Stimulated activated CD8-positive, alpha-beta memory T cell treated with anti-CD3 and anti-CD28 coated beads, Interleukin-4, amount 100 ng/mL, for 48 hours (primary cell): ENCODE data around the gene MKKS.
"Not testable (repeated sequence)": the region's sequence is repeated elsewhere in the genome, so short reads cannot be mapped to it uniquely, and the experiment has no call there.

Experiments
- DNase-seq: peaks from one replicate; pipeline ENCODE4 v3.0.0-alpha.2; 2020

Gene MKKS

DNA sequence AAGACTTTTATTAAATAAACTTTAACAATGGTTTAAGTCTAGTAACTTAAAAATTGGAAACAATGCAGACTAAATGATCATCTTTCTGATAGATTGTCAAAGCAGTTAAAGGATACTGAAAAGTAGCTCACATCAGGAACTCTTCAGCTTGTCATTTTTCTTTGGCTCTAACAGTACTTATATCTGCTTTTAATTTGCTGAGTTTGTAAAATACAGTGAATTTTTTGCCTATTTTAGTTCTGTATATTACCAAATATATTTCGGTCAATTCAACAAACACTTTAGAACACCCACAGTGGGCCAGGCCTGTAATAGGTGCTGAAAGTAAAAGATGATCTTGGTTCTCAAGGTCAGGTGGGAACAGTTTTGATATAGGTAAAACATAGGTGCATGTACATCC lies 22.3 kb downstream of the MKKS start:
- DNase-seq, result no peak

DNA sequence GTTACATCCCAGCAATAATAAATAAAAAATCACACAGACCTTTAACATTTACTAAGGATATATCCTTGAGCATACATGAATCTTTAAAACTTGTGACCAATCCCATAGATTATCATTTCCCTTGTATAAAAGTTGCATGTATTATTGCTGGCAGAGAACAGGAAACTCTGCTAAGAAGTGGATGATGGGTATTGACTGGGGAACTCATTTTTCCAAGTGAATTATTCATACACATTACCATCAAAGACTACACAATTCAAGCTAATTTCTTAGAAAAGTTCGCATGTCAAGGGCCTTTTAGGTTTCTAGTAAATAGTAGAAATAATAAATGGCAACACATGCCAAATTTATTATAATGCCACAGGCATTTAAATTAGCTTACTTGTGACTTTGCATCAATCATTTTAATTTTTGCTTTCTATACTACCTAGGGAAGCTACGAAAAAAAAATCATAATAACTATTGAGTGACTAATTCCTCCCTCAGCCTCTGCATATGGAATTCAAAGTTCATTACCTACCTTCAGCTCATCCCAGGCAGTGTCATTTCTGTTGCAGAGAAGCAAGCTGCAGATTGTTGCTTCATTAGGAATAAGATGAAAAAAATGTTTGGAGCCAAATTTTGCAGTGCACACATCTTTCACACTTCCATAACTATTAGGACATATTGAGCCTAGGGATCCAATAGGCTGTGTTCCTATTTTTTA lies 25.8 kb downstream of the MKKS start:
- DNase-seq, result no peak

DNA sequence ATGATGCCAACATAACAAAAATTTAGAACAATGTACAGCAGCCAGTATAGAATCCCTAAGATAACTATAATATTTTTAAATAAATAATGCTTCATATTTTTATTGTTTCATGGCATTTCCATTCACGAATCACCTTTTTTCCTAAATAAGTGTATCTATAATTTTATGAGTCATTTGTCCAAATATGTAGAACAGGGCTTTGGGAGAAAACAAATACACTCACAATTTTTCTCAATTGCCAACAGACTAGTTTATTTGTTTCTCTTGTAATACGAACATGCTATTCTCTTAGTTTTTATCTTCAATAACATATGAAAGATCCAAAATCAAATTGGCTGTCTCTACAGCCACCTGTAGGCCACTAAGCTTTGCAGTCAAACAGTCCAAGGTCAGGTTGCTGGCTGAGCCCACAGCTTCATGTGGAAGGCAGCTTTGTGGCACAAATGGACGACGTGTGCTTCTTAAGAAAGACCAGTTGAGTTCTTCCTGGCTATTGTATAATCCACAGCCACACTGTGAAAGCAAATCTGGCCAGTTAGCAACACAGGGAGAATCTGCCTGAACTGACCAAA lies 29.0 kb downstream of the MKKS start:
- no peak for DNase-seq

DNA sequence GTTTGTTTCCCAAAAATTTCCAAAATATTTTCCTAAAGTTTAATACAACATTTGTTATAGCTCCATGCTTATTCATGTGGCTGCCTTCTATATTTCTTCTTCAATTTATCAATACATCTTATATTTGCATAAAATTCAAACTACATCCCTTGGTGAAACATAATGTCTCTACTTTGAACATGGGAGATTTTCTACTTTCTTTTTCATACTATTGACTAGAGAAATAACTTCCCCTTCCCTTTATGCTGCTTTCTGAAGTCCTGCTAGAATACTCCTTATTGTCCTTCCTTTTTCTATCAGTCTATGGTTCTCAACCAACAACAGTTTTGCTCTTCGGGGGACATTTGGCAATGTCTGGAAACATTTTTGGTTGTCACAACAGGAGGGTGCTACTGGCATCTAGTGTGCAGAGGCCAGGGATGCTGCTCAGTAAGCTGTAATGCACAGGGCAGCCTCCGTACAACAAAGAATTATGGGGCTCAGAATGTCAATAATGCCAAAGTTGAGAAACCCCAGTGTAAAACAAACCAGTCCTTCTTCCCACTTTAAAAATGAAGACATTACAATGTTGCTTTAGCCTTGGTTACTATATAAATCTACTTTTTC lies 29.9 kb downstream of the MKKS start:
- DNase-seq, result no peak

DNA sequence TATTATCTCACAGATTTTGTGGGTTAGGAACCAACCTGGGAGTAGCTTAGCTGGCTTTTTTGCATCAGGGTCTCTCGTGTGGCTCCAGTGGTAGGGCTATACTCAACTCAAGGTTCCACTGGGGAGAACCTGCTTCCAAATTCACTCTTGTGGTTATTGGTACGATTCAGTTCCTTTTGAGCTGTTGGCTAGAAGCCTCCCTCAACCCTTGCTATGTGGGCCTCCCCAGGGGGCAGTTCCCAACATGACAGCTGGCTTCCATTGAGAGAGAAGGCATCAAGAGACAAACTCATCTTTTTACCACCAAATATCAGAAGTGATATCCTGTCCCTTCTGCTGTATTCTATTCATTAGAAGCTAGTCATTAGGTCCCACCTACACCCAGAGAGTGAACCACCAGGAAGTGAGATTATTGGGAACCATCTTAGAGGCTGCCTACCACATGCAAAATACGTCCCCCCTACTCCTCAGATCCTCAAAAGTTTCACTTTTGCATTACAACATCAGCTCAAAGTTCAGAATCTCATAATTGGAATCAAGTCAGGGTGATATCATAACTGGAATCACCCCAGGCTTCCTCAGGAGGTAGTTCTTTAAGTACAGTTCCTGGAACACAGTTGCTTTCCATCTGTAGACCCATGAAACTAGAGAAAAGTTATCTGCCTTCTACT lies 30.9 kb downstream of the MKKS start:
- no peak for DNase-seq

DNA sequence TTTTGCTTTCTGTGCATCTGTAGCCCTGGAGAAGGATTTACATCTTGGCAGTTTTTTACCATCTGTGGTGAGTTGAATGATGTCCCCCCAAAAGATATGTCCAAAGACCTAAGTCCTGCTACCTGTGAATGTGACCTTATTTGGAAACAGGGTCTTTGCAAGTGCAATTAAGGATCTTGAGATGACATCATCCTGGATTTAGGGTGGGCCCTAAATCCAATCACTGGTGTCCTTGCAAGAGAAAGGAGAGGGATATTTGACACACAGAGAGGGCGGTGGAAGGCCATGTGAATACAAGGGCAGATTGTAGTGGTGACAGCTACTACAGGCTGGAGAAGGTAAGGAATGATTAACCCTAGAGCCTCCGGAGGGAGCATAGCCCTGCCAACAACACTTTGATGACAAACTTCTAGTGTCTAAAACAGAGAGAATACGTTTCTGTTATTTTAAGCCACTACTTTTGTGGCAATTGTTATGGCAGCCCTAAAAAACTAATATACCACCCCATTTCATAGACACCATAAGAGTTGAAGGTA lies 35.1 kb downstream of the MKKS start:
- DNase-seq, result no peak

DNA sequence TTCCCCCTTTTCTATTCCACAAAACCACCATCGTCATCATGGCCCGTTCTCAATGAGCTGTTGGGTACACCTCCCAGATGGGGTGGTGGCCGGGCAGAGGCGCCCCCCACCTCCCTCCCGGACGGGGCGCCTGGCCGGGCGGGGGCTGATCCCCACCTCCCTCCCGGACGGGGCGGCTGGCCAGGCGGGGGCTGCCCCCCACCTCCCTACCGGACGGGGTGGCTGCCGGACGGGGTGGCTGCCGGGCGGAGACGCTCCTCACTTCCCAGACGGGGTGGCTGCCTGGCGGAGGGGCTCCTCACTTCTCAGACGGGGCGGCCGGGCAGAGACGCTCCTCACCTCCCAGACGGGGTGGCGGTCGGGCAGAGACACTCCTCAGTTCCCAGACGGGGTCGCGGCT lies 39.3 kb downstream of the MKKS start:
- not testable (repeated sequence) for DNase-seq

DNA sequence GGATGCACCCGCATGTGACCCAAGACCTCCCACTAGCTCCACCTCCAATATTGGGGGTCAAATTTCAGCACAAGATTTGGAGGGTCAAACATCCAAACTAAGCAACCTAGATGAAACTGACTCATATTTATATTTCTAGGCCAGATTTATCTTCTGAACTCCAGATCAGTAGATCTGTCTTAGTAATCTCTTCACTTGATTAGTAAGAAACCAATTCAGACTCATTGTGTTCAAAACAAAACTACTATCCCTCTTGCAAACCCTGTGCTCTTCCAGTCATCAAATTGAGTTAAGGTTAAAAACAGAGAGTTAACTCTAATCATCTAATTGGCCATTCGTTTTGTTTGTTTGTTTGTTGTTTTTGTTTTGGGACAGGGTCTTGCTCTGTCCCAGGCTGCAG lies 43.3 kb downstream of the MKKS start:
- no peak for DNase-seq

DNA sequence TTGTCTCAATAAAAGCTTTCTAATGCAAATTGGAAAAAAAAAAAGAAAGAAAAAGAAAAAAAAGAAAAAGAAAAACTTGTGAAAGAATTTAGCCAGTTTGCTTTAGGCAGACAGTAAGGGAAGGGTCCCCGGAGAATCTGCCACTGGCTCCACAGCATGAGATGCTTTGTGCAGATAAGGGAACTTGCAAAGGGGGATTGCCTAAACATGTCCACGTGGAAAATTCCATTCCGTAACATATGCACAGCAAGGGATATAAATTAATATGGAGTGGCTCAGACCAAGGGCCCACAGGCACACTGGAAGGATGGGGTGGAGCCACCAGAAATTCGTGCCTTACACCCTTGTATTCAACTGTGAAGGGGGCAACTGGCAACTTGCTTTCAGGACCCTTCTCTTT lies 45.4 kb downstream of the MKKS start:
- DNase-seq, result no peak

DNA sequence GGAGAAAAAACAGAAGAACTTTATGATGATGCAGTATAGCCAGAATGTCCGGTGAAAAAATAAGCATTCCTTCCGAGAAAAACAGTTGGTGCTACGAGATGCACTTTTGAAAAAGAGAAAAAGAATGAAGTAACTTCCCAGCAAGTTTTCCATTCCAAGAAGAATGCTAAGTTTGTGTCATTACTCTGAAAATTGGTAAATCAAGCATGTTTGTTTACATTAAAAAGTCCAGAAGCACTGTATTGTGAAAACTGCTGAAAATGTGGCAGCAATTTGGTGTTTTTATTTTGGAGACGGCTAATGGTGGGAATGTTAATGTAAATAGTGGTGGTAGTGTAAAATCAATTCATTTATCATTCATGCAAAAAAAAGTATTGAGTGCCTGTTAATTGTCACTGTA lies 46.3 kb downstream of the MKKS start:
- no peak for DNase-seq

DNA sequence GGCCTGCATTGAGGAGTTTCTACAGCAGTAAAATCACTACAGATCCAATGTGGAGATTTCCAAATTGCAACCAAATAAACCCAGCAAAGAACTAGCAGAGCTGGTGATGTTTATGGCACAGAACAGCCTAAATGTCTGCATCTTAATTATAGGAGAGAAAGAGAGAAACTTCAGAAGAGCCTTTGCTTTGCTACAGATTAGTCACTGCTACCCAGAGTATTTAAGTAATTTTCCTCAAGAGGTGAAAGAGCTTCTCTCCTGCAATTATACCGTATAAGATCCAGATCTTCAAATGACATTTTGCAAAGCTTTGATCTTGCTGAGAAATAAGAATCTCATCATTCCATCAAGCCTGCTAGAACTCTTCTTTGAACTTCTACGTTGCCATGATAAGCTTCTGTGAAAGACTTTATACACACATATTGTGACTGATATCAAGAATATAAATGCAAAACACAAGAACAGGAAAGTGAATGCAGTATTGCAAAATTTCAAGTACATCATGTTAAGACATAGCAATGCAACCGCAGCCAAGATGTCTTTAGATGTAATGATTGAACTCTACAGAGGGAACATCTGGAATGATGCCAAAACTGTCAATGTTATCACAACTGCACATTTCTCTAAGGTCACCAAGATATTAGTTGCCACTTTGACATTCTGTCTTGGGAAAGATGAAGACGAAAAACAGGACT lies 48.0 kb downstream of the MKKS start:
- DNase-seq, result no peak

DNA sequence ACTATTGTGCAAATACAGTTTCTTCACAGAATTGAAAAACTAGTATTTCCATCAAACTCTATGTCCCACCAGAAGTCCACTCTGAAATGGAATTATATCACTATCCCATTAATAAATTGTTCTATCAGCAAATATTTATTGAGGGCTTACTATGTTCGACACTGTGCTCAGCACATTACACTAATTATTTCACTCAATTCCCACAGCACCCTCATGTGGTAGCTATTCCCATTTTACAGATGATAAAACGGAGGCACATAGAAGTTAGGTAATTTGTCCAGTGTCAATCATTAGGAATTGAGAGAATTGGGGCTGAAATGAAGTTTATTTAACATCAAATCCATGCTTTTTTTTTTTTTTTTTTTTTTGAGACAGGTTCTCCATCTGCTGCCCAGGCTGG lies 52.5 kb downstream of the MKKS start:
- DNase-seq, result no peak

DNA sequence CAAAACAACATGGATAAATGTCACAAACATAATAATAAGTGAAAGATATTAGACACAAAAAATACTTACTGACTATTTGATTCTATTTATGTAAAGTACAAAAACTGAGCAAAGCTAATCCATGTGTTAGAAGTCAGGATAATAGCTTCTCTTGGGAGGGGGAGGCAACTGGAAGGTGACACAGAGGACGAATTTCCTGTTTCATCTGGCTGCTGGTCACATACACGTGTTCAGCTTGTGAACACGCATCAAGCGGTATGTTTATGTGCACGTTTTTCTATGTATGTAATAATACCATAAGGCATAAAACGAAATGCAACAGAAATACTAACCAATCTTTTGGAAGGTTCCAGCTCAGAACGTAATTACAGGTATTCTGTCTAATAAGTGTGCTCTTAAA lies 54.3 kb downstream of the MKKS start:
- DNase-seq, result no peak

DNA sequence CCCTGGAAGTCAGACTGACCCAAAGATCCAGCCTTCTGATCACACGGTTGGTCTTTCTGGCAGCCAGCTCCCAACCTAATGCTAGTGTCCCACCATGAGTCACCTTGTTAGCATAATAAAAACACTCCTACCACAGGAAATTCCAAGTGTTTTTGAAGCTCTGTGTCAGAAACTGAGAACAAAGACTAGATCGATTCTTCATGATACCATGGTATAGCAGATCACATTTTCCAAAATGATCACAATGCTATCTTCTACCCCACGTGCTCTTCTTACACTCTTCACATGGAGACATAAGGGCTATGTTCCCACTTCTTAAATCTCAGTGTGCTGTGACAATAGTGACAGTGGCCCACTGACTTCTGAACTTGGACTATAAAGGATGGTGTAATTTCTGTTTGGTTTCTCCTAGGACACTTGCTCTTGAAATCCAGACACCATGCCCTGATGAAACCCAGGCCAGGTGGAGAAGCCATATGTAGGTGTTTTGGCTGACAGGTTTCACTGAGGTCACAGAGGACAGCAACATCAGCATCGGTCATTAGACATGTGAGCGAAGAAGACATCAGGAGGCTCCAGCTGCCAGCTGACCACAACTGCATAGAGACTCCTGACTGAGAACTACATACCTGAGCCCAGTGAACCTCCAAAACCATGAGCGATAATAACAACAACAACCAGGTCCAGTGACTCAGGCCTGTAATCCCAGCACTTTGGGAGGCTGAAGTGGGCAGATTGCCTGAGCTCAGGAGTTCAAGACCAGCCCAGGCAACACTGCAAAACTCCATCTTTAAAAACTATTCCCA lies 57.5 kb downstream of the MKKS start:
- DNase-seq, result no peak

DNA sequence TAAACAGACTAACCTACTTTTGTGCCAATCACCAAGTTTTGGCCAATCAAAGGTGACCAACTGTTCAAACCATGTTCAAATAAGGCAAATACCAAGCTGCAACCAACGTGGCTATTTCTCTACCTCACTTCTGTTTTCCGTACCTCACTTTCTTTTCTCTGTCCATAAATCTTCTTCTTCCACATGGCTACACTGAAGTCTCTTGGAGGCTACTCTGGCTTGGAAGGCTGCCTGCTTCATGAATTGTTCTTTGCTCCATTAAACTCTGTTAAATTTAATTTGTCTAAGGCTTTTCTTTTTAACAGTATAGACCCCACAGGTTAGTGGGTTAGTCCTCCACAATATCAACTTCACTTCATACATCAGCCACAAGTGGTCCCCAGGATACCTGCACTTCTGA lies 58.8 kb downstream of the MKKS start:
- DNase-seq, result no peak

DNA sequence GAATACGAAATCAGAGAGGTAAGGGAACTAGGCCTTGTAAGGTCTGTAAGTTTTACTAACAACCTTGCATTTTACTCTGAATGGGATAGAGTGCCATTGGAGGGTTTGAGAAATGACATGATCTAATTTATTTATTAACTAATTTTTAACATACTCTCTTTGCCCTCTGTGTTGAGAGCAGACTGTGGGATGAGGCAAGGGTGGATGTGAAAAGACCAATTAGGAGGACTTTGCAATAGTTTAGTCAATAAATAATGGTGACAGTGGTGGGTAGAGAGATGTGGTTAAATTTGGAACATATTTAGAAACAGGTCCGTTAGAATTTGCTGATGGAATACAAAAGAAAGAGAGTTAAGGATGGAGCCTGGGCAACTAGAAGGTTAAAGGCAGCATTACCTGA lies 60.0 kb downstream of the MKKS start:
- no peak for DNase-seq

DNA sequence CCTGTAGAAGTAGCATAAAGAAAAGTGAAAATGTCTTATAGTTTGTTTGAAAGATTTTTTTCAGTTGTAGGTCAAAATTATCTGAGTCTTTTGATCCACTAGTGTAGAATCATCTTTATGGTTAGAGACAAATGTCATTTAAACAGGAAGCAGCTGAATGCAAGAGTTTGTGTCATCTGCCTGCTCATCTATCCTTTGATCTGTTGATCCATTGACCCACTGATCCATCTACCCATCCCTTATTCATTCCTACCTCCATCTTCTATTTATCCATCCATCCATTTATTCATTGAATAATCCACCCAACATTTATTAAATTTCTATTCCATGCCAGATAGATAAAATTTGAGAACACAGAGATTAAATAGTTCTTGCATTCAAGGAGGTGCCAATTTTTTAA lies 62.6 kb downstream of the MKKS start:
- DNase-seq, result no peak

DNA sequence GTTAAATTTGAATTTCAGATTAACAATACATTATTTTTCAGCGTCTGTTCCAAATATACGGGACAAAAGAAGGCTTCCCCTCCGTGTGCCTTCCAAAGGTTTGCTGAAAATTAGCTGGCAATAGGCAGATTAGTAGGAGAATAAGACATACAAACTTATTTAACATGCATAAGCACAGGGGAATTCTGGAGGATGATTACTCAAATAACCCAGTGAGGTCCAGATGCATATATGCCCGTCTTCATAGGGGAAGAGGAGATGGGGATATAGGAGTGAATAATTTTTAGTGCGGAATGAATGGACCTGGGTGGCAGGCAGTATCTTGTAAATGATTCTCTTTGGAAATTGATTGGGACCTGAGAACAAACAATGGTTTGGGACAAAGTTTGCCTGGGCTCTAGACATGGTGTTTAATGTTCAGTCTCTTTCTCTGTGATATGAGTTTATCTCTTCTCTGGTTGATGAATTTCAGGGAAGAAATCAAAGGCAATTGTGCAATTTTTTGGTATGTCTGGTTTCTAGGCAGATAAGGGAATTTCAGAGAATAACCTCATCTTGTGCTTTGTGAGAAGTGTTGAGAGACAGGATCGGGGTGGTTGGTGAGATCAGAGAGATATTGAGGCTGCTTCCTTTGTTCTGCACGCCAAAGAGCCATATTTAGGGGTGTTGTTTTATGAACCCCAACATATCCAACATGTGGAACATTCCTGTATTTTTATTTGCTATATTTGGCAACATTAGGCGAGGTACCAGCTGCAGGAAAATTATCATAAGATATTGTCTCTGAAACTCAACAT lies 63.7 kb downstream of the MKKS start:
- no peak for DNase-seq

DNA sequence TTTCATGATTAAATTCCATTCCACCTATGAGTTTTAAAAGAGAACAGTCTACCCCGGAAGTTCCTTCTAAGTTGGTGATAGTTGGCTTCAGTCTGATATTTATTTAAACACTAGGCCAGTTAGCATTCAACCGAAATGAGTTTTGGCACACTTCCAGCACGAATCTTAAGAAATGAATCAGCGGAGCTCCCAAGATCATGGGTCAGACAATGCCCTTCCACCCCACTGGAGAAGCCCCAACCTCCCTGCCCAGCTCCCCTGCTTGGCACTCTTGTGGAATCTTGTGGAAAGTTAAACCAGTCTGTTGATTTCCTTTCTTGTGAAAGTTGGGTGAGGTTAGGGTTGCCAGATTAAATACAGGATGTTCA lies 64.3 kb downstream of the MKKS start:
- no peak for DNase-seq

DNA sequence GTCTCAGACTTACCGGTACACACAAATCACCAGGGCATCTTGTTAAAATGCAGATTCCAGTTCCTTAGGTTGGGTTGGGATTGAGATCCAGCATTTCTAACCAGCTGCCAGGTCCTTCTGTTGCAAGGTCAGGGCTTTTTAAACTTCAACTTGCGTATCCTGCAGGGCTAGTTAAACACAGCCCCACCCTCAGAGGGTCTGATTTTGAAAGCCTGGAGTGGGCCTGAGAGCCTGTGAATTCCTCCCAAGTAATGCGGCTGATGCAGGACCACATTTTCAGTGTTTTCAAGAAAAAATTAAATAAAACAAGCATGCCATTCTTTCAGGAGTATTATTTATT lies 65.3 kb downstream of the MKKS start:
- DNase-seq, result no peak

DNA sequence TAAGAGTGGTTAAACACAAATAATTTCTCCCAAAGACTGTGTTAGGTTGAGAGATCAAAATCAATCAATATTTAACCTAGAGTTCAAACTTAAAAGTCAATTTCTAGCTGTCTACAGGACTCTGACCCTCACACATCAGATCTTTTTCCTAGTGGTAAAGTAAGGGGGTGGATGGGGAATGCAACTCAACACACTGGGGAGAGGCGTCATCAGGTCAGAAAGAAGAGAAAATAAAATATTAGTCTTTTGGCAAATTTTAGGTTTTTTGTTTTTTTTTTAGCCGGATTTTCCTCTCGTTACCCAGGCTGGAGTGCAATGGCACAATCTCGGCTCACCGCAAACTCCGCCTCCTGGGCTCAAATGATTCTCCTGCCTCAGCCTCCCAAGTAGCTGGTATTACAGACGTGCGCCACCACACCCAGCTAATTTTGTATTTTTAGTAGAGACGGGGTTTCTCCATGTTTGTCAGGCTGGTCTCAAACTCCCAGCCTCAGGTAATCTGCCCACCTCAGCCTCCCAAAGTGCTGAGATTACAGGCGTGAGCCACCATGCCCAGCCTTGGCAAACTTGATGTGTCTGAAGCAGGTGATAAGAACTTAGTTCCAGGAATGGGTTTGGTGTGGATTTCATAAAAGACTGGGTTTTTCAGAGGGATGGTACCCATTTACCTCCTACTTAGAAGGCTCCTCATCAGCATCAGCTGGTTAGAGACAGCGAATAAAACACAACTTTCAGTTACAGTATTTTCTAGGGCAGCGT lies 65.9 kb downstream of the MKKS start:
- DNase-seq, result no peak
